Measurements from ENCODE around the gene SLC4A3.

DNA sequence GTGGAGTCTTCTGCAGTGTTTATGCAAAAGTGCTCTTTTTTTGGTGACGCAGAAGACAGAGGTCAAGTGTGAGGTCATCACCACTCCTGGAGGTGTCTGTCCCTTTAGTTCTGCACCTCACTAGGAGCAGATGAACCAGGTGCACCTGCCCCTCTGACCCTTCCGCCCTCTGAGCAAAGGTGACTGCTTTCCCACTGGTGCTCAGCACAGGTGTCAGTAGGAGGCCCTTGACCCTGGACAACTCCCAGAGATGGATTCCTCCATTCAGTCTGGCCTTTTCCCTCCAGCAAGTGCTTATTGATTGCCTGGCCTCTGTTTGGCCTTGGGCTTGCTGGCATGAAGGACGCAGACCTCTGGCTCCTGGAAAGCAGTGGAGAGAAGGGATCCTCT lies 8.7 kb upstream of the SLC4A3 start:
- no peak for TF ChIP-seq NANOG (IDR thresholded peaks at IDR 0.05; ENCODE audit: insufficient read depth, low read depth, low read length, poor library complexity, severe bottlenecking)
- no peak for TF ChIP-seq SUZ12 (IDR thresholded peaks at IDR 0.05; ENCODE audit: low read length)
- TF ChIP-seq KDM5A (IDR thresholded peaks at IDR 0.05; ENCODE audit: low read length): no peak
- TF ChIP-seq, protein P1, sequence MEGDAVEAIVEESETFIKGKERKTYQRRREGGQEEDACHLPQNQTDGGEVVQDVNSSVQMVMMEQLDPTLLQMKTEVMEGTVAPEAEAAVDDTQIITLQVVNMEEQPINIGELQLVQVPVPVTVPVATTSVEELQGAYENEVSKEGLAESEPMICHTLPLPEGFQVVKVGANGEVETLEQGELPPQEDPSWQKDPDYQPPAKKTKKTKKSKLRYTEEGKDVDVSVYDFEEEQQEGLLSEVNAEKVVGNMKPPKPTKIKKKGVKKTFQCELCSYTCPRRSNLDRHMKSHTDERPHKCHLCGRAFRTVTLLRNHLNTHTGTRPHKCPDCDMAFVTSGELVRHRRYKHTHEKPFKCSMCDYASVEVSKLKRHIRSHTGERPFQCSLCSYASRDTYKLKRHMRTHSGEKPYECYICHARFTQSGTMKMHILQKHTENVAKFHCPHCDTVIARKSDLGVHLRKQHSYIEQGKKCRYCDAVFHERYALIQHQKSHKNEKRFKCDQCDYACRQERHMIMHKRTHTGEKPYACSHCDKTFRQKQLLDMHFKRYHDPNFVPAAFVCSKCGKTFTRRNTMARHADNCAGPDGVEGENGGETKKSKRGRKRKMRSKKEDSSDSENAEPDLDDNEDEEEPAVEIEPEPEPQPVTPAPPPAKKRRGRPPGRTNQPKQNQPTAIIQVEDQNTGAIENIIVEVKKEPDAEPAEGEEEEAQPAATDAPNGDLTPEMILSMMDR (IDR thresholded peaks at IDR 0.05; ENCODE audit: control extremely low read depth in 1 of 3, insufficient read depth in 1 of 3, low read depth in 1 of 3, low read length in 3 of 3): no peak
- TF ChIP-seq ATF3 (IDR thresholded peaks at IDR 0.05; ENCODE audit: insufficient read depth, low read depth, low read length): no peak
- TF ChIP-seq FOSL1 (IDR thresholded peaks at IDR 0.05; ENCODE audit: insufficient read depth, low read depth, low read length): no peak
- TF ChIP-seq, protein P2, sequence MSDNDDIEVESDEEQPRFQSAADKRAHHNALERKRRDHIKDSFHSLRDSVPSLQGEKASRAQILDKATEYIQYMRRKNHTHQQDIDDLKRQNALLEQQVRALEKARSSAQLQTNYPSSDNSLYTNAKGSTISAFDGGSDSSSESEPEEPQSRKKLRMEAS (IDR thresholded peaks at IDR 0.05): no peak
- TF ChIP-seq RXRA (IDR thresholded peaks at IDR 0.05; ENCODE audit: insufficient read depth, low read depth, low read length): no peak
- no peak for TF ChIP-seq RAD21 (IDR thresholded peaks at IDR 0.05 in 1 of 2, conservative IDR thresholded peaks at IDR 0.05 in 1 of 2; ENCODE audit: low read depth in 2 of 2, low read length in 2 of 2)
- no peak for TF ChIP-seq POLR2A (IDR thresholded peaks at IDR 0.05; ENCODE audit: control extremely low read depth in 1 of 2, low read depth in 2 of 2, low read length in 2 of 2)
